CD4-positive, CD25-positive, alpha-beta regulatory T cell (primary cell): ENCODE data around the gene TAL1. TPM values are rescaled to one million over a fixed set of nuclear protein-coding genes. Genes with fewer than 3 reads are reported as not detected.

Experiments
- ATAC-seq, 2 donors: fragments of 150-1000 bp; cut with Tn5 transposase; one replicate each; pipeline ENCODE4 v1.10.0; 2021; ENCODE audit warnings: low read depth in 2 of 2, moderate number of reproducible peaks in 2 of 2, moderate library complexity in 1 of 2
- DNase-seq, 3 donors: peaks; one replicate each; pipeline versions ENCODE4 v3.0.0 to v3.0.0-alpha.2; 2012 to 2022; ENCODE audit warnings: mixed read lengths in 1 of 3
- H3K27ac ChIP-seq: one replicate; pipeline ENCODE4 v1.7.0; 2013; ENCODE audit warnings: mild to moderate bottlenecking, low read length; ENCODE audit not compliant: insufficient read depth, poor library complexity, severe bottlenecking
- H3K27me3 ChIP-seq: one replicate; pipeline ENCODE4 v1.7.0; 2013; ENCODE audit warnings: low read length; ENCODE audit not compliant: control insufficient read depth, insufficient read depth
- H3K36me3 ChIP-seq: one replicate; pipeline ENCODE4 v1.7.0; 2013; ENCODE audit warnings: mild to moderate bottlenecking, low read length, moderate library complexity; ENCODE audit not compliant: control insufficient read depth, insufficient read depth
- H3K4me1 ChIP-seq: 2 replicates; pipeline ENCODE4 v1.7.0; 2013; ENCODE audit warnings: mild to moderate bottlenecking, low read length; ENCODE audit not compliant: insufficient read depth, control insufficient read depth, poor library complexity, severe bottlenecking
- H3K4me3 ChIP-seq: one replicate; pipeline ENCODE4 v1.7.0; 2013; ENCODE audit warnings: low read depth, mild to moderate bottlenecking, low read length, moderate library complexity
- H3K9me3 ChIP-seq, 2 experiments: 1 replicate in 1 of 2; 2 replicates in 1 of 2; pipeline ENCODE4 v1.7.0; 2013; ENCODE audit warnings: low read length in 2 of 2, mild to moderate bottlenecking in 1 of 2, moderate library complexity in 1 of 2; ENCODE audit not compliant: control insufficient read depth in 2 of 2
- H3K27ac Mint-ChIP-seq, 3 donors: one replicate each; pipeline ENCODE4 v1.8.0; 2020 to 2022; ENCODE audit warnings: mild to moderate bottlenecking in 3 of 3, mixed read lengths in 3 of 3, moderate library complexity in 2 of 3
- H3K27me3 Mint-ChIP-seq: one replicate; pipeline ENCODE4 v1.8.0; 2022; ENCODE audit warnings: mild to moderate bottlenecking, mixed read lengths
- H3K36me3 Mint-ChIP-seq: one replicate; pipeline ENCODE4 v1.8.0; 2020; ENCODE audit warnings: mixed read lengths
- H3K4me1 Mint-ChIP-seq, 4 donors: one replicate each; pipeline ENCODE4 v1.8.0; 2020 to 2022; ENCODE audit warnings: mixed read lengths in 4 of 4, mild to moderate bottlenecking in 1 of 4
- H3K4me3 Mint-ChIP-seq, 4 donors: one replicate each; pipeline ENCODE4 v1.8.0; 2020 to 2022; ENCODE audit warnings: mild to moderate bottlenecking in 4 of 4, mixed read lengths in 4 of 4, moderate library complexity in 3 of 4
- H3K9me3 Mint-ChIP-seq, 7 donors: one replicate each; pipeline ENCODE4 v1.8.0; 2020 to 2022; ENCODE audit warnings: mixed read lengths in 7 of 7, mild to moderate bottlenecking in 3 of 7, moderate library complexity in 2 of 7
- polyA plus RNA-seq, 4 donors: library from polyadenylated mRNA; unstranded; fragments of 300-500 nt; fragmentation: Illumina TruSeq; gene quantifications; one replicate each; pipeline ENCODE4 v1.2.3, GENCODE V29; 2021
- total RNA-seq: library from RNA; stranded (reverse); gene quantifications from one replicate; pipeline ENCODE4 v1.2.3, GENCODE V29; 2022

The TAL1 gene
- total and polyA plus RNA-seq, 5 donors from 2014 or later = 4.4 TPM; not detected in 4

DNA sequence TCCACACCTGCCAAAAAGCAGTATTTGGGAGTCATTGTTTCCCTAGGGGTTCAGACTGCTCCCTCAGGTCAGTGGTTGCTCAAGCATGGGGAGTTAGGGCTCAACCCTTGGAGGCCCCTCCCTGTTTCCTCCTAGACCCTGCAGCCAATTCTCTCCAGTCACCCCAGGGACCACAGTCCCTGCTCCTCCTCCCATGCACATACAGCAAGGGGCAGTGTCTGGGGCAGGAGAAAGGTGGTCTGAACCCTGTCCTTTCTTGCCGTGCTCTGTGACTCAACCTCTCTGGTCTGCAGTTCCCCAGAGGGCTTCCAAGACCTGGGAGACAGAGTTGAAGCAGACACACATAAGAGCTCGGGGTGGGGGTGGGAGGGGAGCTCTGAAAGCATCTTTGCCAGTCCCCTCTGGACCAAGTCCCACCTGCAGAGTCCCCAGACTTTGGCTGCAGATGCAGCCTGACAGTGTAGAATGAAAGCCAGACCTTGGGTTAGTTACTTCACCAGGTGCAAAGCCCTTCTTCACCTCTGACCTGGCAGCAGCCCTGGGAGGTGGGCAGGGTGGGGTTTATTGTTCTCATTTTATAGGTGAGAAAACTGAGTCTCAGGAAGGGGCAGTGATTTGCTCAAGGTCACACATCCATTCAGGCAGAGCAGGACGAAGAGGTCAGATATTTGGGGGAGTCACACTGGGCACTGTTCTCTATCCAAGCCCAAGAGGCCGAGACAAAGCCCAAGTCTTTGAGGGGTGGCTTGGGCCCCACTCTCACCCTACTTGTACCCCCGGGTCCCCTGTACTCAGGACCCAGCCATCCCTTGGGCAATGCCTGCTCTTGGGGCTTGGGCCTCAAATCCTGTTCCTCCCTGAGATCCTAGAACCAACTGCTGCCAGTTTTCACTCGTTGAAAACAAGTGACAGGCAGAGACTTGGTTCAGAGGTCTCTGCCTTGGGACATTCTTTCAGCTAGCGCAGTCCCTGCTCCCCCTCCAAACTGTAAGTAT is 42.9 kb downstream of the TAL1 start:
- peaks cover 5% of the 10 kb centered on the region for H3K27me3 Mint-ChIP-seq
- H3K36me3 ChIP-seq = no peaks in the 10 kb centered on the region

GRCh38 chr1:47187926-47188250 is 44.1 kb downstream of the TAL1 start:
- no peak overlapping the region for H3K4me3 ChIP-seq
- peaks cover 0 to 1% (median 0%) of the 10 kb centered on the region in 7 donors for H3K9me3 Mint-ChIP-seq
- no peaks in the 10 kb centered on the region for H3K36me3 Mint-ChIP-seq
- H3K27me3 ChIP-seq = no peaks in the 10 kb centered on the region
- DNase-seq (no peak), ATAC-seq (no peak)
- no peaks in the 10 kb centered on the region for H3K4me1 ChIP-seq
- H3K36me3 ChIP-seq = no peaks in the 10 kb centered on the region
- H3K4me1 Mint-ChIP-seq = peaks cover 0 to 3% (median 0%) of the 10 kb centered on the region in 4 donors
- no peak overlapping the region for H3K4me3 Mint-ChIP-seq
- H3K27me3 Mint-ChIP-seq = peaks cover 2% of the 10 kb centered on the region
- H3K9me3 ChIP-seq = no peaks in the 10 kb centered on the region
- no peak overlapping the region for H3K27ac Mint-ChIP-seq
- no peak overlapping the region for H3K27ac ChIP-seq

More for the DNA sequence above, 42.9 kb downstream of the TAL1 start:
- DNase-seq = no peak
- H3K4me1 ChIP-seq = no peaks in the 10 kb centered on the region
- H3K36me3 Mint-ChIP-seq = no peaks in the 10 kb centered on the region
- no peaks in the 10 kb centered on the region for H3K9me3 ChIP-seq
- no peaks in the 10 kb centered on the region for H3K27me3 ChIP-seq
- no peak overlapping the region for H3K4me3 Mint-ChIP-seq
- H3K4me3 ChIP-seq = no peak overlapping the region
- peaks cover 0 to 4% (median 2%) of the 10 kb centered on the region in 4 donors for H3K4me1 Mint-ChIP-seq
- peaks cover 0 to 1% (median 0%) of the 10 kb centered on the region in 7 donors for H3K9me3 Mint-ChIP-seq
- no peak for ATAC-seq
- H3K27ac Mint-ChIP-seq = no peak overlapping the region
- no peak overlapping the region for H3K27ac ChIP-seq

DNA sequence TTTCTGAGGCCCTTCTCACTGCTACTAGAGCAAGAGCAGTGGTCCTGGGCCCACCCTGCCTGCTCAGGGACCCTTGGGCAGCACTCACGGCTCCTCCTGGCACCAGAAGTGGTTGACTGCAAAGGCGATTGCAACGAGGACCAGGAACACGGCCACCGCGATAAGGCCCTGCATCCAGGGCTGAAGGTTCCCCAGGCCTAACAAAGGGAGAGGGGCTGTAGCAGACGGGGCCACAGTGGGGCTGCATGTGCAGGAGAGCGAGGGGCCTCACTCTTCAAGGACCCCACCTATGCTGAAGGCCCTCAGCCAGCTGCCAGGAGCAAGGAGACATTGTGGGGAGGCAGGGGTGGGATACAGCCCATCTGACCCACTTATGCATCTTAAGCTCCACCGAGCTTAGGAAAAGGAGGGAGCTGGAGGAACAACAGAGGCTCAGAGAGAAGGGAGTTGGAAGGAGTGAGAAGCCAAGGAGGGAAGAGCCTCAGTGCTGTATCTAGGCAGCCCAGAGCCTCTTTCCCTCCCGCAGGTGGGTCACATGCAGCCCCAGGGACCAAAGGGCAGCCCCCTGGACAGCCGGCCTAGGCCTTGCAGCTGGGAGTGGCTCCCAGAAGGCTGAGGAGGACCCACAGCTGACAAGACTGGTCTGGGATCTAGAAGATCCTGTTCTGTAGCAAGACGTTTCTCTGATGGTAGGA is 44.6 kb downstream of the TAL1 start:
- ATAC-seq (no peak), DNase-seq (no peak)
- Histone ChIP-seq H3K4me1 (no peaks in the 10 kb centered on the region), H3K27ac (no peak overlapping the region), H3K4me3 (no peak overlapping the region), H3K27me3 (no peaks in the 10 kb centered on the region), H3K36me3 (no peaks in the 10 kb centered on the region), H3K9me3 (no peaks in the 10 kb centered on the region)
- Mint-ChIP-seq H3K27me3 (no peaks in the 10 kb centered on the region), H3K4me3 (no peak overlapping the region), H3K4me1 (peaks cover 0 to 2% (median 0%) of the 10 kb centered on the region in 4 donors), H3K36me3 (no peaks in the 10 kb centered on the region), H3K9me3 (peaks cover 0 to 1% (median 0%) of the 10 kb centered on the region in 7 donors), H3K27ac (no peak overlapping the region)

GRCh38 chr1:47186267-47187185 is 45.5 kb downstream of the TAL1 start:
- ATAC-seq = peak in 1 of 2 donors; percentile 18
- no peak overlapping the region for H3K27ac Mint-ChIP-seq
- Histone ChIP-seq H3K27me3 (no peaks in the 10 kb centered on the region), H3K4me1 (no peaks in the 10 kb centered on the region), H3K9me3 (no peaks in the 10 kb centered on the region), H3K36me3 (no peaks in the 10 kb centered on the region), H3K27ac (no peak overlapping the region), H3K4me3 (no peak overlapping the region)
- H3K4me3 Mint-ChIP-seq = no peak overlapping the region
- H3K27me3 Mint-ChIP-seq = no peaks in the 10 kb centered on the region
- no peaks in the 10 kb centered on the region for H3K36me3 Mint-ChIP-seq
- DNase-seq = no peak
- H3K9me3 Mint-ChIP-seq = peaks cover 0 to 1% (median 0%) of the 10 kb centered on the region in 7 donors
- H3K4me1 Mint-ChIP-seq = peaks cover 0 to 2% (median 0%) of the 10 kb centered on the region in 4 donors

- Histone ChIP-seq H3K27ac (no peak overlapping the region), H3K4me1 (no peaks in the 10 kb centered on the region)
- H3K27ac Mint-ChIP-seq = no peak overlapping the region
Measured at GRCh38 chr1:47184822-47185677, 47.0 kb downstream of the TAL1 start.

GRCh38 chr1:47184090-47184821 is 47.8 kb downstream of the TAL1 start:
- H3K27ac ChIP-seq = no peak overlapping the region
- no peaks in the 10 kb centered on the region for H3K9me3 ChIP-seq
- H3K4me3 ChIP-seq = no peak overlapping the region
- no peak for DNase-seq
- Mint-ChIP-seq H3K4me3 (no peak overlapping the region), H3K36me3 (peaks cover 4% of the 10 kb centered on the region), H3K9me3 (peaks cover 0 to 1% (median 0%) of the 10 kb centered on the region in 7 donors), H3K4me1 (peaks cover 0 to 15% (median 4%) of the 10 kb centered on the region in 4 donors), H3K27ac (no peak overlapping the region), H3K27me3 (peaks cover 14% of the 10 kb centered on the region)
- H3K4me1 ChIP-seq = peaks cover 5% of the 10 kb centered on the region
- peaks cover 6% of the 10 kb centered on the region for H3K27me3 ChIP-seq
- no peaks in the 10 kb centered on the region for H3K36me3 ChIP-seq
- ATAC-seq = no peak

More at GRCh38 chr1:47184822-47185677, 47.0 kb downstream of the TAL1 start:
- ATAC-seq = no peak
- Mint-ChIP-seq H3K4me1 (peaks cover 0 to 8% (median 0%) of the 10 kb centered on the region in 4 donors), H3K36me3 (peaks cover 4% of the 10 kb centered on the region), H3K9me3 (peaks cover 0 to 1% (median 0%) of the 10 kb centered on the region in 7 donors), H3K4me3 (peak overlapping the region in 1 of 4 donors; percentile 86), H3K27me3 (peaks cover 7% of the 10 kb centered on the region)
- Histone ChIP-seq H3K27me3 (peaks cover 4% of the 10 kb centered on the region), H3K4me3 (no peak overlapping the region), H3K9me3 (no peaks in the 10 kb centered on the region), H3K36me3 (no peaks in the 10 kb centered on the region)
- no peak for DNase-seq
